Suprapubic skin (tissue), 4 donors: ENCODE measurements around the gene USP20. TPM values are rescaled to one million over a fixed set of nuclear protein-coding genes. Genes with fewer than 3 reads are reported as not detected.

Source experiments
- DNase-seq, 2 donors: peaks; one replicate each; pipeline ENCODE4 v3.0.0-alpha.2; 2019; ENCODE audit warnings: low spot score in 2 of 2
- H3K27ac ChIP-seq: fragments of 200-600 bp; sonication (generic); one replicate; pipeline ENCODE4 v1.5.1; 2019
- H3K27me3 ChIP-seq: fragments of 200-600 bp; sonication (generic); one replicate; pipeline ENCODE4 v1.5.1; 2019
- H3K36me3 ChIP-seq: fragments of 200-600 bp; sonication (generic); one replicate; pipeline ENCODE4 v1.5.1; 2019
- H3K4me1 ChIP-seq: fragments of 200-600 bp; sonication (generic); one replicate; pipeline ENCODE4 v1.5.1; 2019
- H3K4me3 ChIP-seq: fragments of 200-600 bp; sonication (generic); one replicate; pipeline ENCODE4 v1.5.1; 2019; ENCODE audit warnings: mild to moderate bottlenecking
- H3K9me3 ChIP-seq: fragments of 200-600 bp; sonication (generic); one replicate; pipeline ENCODE4 v1.5.1; 2019
- CTCF ChIP-seq, 2 donors: fragments of 200-600 bp in 1 of 2; fragments of 450-650 bp in 1 of 2; sonication (generic) in 1 of 2; IDR thresholded peaks; one replicate each; pipeline ENCODE4 v1.5.1; 2016 to 2019; ENCODE audit warnings: antibody characterized with exemption in 2 of 2, mild to moderate bottlenecking in 1 of 2, moderate library complexity in 1 of 2
- EP300 ChIP-seq: sonication (generic); formaldehyde crosslinking; IDR thresholded peaks from one replicate; pipeline ENCODE4 v1.6.1; 2017; ENCODE audit warnings: antibody characterized with exemption
- POLR2A ChIP-seq, 2 donors: fragments of 450-650 bp; IDR thresholded peaks; one replicate each; pipeline ENCODE4 v1.6.1; 2017; ENCODE audit warnings: antibody characterized with exemption in 2 of 2, mild to moderate bottlenecking in 2 of 2, moderate library complexity in 2 of 2
- POLR2AphosphoS5 ChIP-seq, 3 donors: sonication (generic); formaldehyde crosslinking; IDR thresholded peaks; one replicate each; pipeline ENCODE4 v1.6.1; 2017; ENCODE audit warnings: antibody characterized with exemption in 3 of 3
- WGBS: methylation state at CpG from one replicate; pipeline ENCODE4 v1.1.5; 2018; 5-methylcytosine and 5-hydroxymethylcytosine counted together
- total RNA-seq, 4 donors: library from RNA; depleted of rRNA; stranded (reverse); fragments of >200 nt; gene quantifications; one replicate each; pipeline ENCODE4 v1.1.0, GENCODE V29; 2016

The USP20 gene
- total RNA-seq, 4 donors from 2014 or later = 22.6 to 51.4 (median 34.4) TPM

- H3K36me3 ChIP-seq = peaks cover 35% of the 10 kb centered on the region
- DNase-seq = no peak
- H3K27ac ChIP-seq = no peak overlapping the region
- H3K9me3 ChIP-seq = no peaks in the 10 kb centered on the region
- no peaks in the 10 kb centered on the region for H3K27me3 ChIP-seq
- H3K4me3 ChIP-seq = no peak overlapping the region
- WGBS = 79% methylated on average over 15 of the region's 15 CpGs
- H3K4me1 ChIP-seq = peaks cover 10% of the 10 kb centered on the region
- no peak for TF ChIP-seq EP300
- TF ChIP-seq POLR2AphosphoS5 (IDR thresholded peaks at IDR 0.05) = no peak
- no peak for TF ChIP-seq POLR2A (IDR thresholded peaks at IDR 0.05)
- no peak for TF ChIP-seq CTCF (IDR thresholded peaks at IDR 0.05)
Observed at GRCh38 chr9:129910628-129911567, 75.6 kb downstream of the USP20 start.

GRCh38 chr9:129914051-129914450 lies 78.8 kb downstream of the USP20 start:
- WGBS = 95% methylated on average over 5 of the region's 5 CpGs
- Histone ChIP-seq H3K36me3 (peaks cover 11% of the 10 kb centered on the region), H3K4me3 (no peak overlapping the region), H3K4me1 (peaks cover 10% of the 10 kb centered on the region), H3K27ac (no peak overlapping the region), H3K9me3 (no peaks in the 10 kb centered on the region), H3K27me3 (no peaks in the 10 kb centered on the region)
- TF ChIP-seq EP300 = no peak
- TF ChIP-seq CTCF (IDR thresholded peaks at IDR 0.05) = no peak
- no peak for TF ChIP-seq POLR2AphosphoS5 (IDR thresholded peaks at IDR 0.05)
- no peak for TF ChIP-seq POLR2A (IDR thresholded peaks at IDR 0.05)
- no peak for DNase-seq

- no peaks in the 10 kb centered on the region for H3K27me3 ChIP-seq
Observed at GRCh38 chr9:129916707-129917106, 81.4 kb downstream of the USP20 start.

GRCh38 chr9:129918296-129918950 lies 83.2 kb downstream of the USP20 start:
- H3K4me3 ChIP-seq = no peak overlapping the region
- peaks cover 25% of the 10 kb centered on the region for H3K36me3 ChIP-seq
- TF ChIP-seq CTCF (IDR thresholded peaks at IDR 0.05) (no peak), POLR2AphosphoS5 (IDR thresholded peaks at IDR 0.05) (no peak), EP300 (no peak), POLR2A (IDR thresholded peaks at IDR 0.05) (no peak)
- DNase-seq = no peak
- no peaks in the 10 kb centered on the region for H3K27me3 ChIP-seq
- H3K9me3 ChIP-seq = no peaks in the 10 kb centered on the region
- no peak overlapping the region for H3K27ac ChIP-seq
- 95% methylated on average over 14 of the region's 14 CpGs for WGBS
- no peaks in the 10 kb centered on the region for H3K4me1 ChIP-seq

More at GRCh38 chr9:129916707-129917106, 81.4 kb downstream of the USP20 start:
- H3K9me3 ChIP-seq = no peaks in the 10 kb centered on the region
- H3K4me1 ChIP-seq = no peaks in the 10 kb centered on the region
- TF ChIP-seq POLR2AphosphoS5 (IDR thresholded peaks at IDR 0.05) = no peak
- TF ChIP-seq POLR2A (IDR thresholded peaks at IDR 0.05) = no peak
- no peak for TF ChIP-seq CTCF (IDR thresholded peaks at IDR 0.05)
- TF ChIP-seq EP300 = no peak
- H3K27ac ChIP-seq = no peak overlapping the region
- 94% methylated on average over 7 of the region's 7 CpGs for WGBS
- peaks cover 13% of the 10 kb centered on the region for H3K36me3 ChIP-seq
- H3K4me3 ChIP-seq = no peak overlapping the region
- DNase-seq = no peak

- 46% methylated on average over 3 of the region's 3 CpGs for WGBS
- Histone ChIP-seq H3K4me3 (no peak overlapping the region), H3K27me3 (no peaks in the 10 kb centered on the region), H3K36me3 (peaks cover 33% of the 10 kb centered on the region), H3K27ac (no peak overlapping the region), H3K4me1 (no peaks in the 10 kb centered on the region), H3K9me3 (no peaks in the 10 kb centered on the region)
- no peak for DNase-seq
- TF ChIP-seq CTCF (IDR thresholded peaks at IDR 0.05) (no peak), POLR2A (IDR thresholded peaks at IDR 0.05) (no peak), POLR2AphosphoS5 (IDR thresholded peaks at IDR 0.05) (no peak), EP300 (no peak)
Observed at GRCh38 chr9:129919277-129919676, 84.0 kb downstream of the USP20 start.
